GM18517 (cell line): Measurements from ENCODE around the gene POP4.

ENCODE experiments used
- ATAC-seq: cut with Tn5 transposase; IDR thresholded peaks from one replicate; pipeline ENCODE4 v1.9.1; 2021; ENCODE audit warnings: mild to moderate bottlenecking, moderate library complexity; ENCODE audit not compliant: unreplicated experiment

POP4 gene

GRCh38 chr19:29629836-29630534 is 23.9 kb downstream of the POP4 start:
- no peak for ATAC-seq

GRCh38 chr19:29630655-29631054 is 24.6 kb downstream of the POP4 start:
- ATAC-seq: no peak

GRCh38 chr19:29631450-29631849 is 25.4 kb downstream of the POP4 start:
- ATAC-seq: no peak

GRCh38 chr19:29634002-29634401 is 27.9 kb downstream of the POP4 start:
- no peak for ATAC-seq

GRCh38 chr19:29634423-29635130 is 28.5 kb downstream of the POP4 start:
- no peak for ATAC-seq

- ATAC-seq: no peak
Observed at GRCh38 chr19:29635963-29636362, 29.9 kb downstream of the POP4 start.

GRCh38 chr19:29636553-29637360 is 30.7 kb downstream of the POP4 start:
- no peak for ATAC-seq

GRCh38 chr19:29639086-29639485 is 33.0 kb downstream of the POP4 start:
- no peak for ATAC-seq

GRCh38 chr19:29640231-29640630 is 34.1 kb downstream of the POP4 start:
- ATAC-seq: no peak

- no peak for ATAC-seq
Observed at GRCh38 chr19:29641597-29641996, 35.5 kb downstream of the POP4 start.

GRCh38 chr19:29643361-29643935 is 37.4 kb downstream of the POP4 start:
- ATAC-seq: no peak

GRCh38 chr19:29644210-29644609 is 38.1 kb downstream of the POP4 start:
- no peak for ATAC-seq

- no peak for ATAC-seq
Observed at GRCh38 chr19:29645491-29645867, 39.4 kb downstream of the POP4 start.

GRCh38 chr19:29645911-29646310 is 39.8 kb downstream of the POP4 start:
- ATAC-seq: no peak

GRCh38 chr19:29650772-29651387 is 44.8 kb downstream of the POP4 start:
- ATAC-seq: no peak

GRCh38 chr19:29651622-29652394 is 45.7 kb downstream of the POP4 start:
- no peak for ATAC-seq

- no peak for ATAC-seq
Observed at GRCh38 chr19:29653398-29653797, 47.3 kb downstream of the POP4 start.

- no peak for ATAC-seq
Observed at GRCh38 chr19:29655648-29656335, 49.7 kb downstream of the POP4 start.

GRCh38 chr19:29658221-29658991 is 52.3 kb downstream of the POP4 start:
- ATAC-seq: no peak
